Measurements from ENCODE around the gene TNRC18. TPM values are rescaled to one million over a fixed set of nuclear protein-coding genes. Genes with fewer than 3 reads are reported as not detected.
"Not testable (repeated sequence)": the region's sequence is repeated elsewhere in the genome, so short reads cannot be mapped to it uniquely, and the experiment has no call there.

TNRC18 gene
- polyA plus RNA-seq, 1 of the 3 experiments (the other 2 are of a cell fraction) = 34.4 TPM

DNA sequence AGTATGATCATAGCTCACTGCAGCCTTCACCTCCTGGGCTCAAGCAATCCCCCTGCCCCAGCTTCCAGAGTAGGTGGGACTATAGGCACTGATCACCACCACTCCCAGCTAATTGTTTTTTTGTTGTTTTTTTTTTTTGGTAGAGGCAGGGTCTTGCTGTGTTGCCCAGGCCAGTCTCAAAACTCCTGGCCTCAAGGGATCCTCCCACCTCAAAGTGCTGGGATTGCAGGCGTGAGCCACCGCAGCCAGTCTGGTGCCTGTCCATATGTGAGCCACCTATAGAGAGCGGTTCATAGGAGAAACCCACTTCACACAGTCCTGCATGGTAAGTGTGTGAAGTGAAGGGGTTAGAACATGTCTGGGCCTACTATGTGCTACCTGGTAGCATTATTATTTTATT lies 93.3 kb downstream of the TNRC18 start:
- WGBS (ENCODE audit: low lambda C conversion rate) = 94% methylated on average over 3 of the region's 3 CpGs
- H3K36me3 ChIP-seq (replicated peaks in 1 of 2; ENCODE audit: control insufficient read depth in 1 of 2, insufficient read depth in 2 of 2, low read length in 1 of 2) = peaks cover 14 to 50% of the 10 kb centered on the region in 2 experiments
- CTCF ChIA-PET = interaction anchor here (1.1 to 2.7 kb wide), 3 partner anchors 45 to 120 kb away, joined by 3 to 13 read pairs (median 5); no protein-coding TSS in a partner anchor
- no peak overlapping the region for H3K4me2 ChIP-seq
- peaks cover 20% of the 10 kb centered on the region for H3F3A ChIP-seq (replicated peaks; ENCODE audit: insufficient read depth)
- TF ChIP-seq MXI1 (IDR thresholded peaks at IDR 0.05; ENCODE audit: low read depth, low read length) = no peak
- TF ChIP-seq, protein P1, sequence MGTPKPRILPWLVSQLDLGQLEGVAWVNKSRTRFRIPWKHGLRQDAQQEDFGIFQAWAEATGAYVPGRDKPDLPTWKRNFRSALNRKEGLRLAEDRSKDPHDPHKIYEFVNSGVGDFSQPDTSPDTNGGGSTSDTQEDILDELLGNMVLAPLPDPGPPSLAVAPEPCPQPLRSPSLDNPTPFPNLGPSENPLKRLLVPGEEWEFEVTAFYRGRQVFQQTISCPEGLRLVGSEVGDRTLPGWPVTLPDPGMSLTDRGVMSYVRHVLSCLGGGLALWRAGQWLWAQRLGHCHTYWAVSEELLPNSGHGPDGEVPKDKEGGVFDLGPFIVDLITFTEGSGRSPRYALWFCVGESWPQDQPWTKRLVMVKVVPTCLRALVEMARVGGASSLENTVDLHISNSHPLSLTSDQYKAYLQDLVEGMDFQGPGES (IDR thresholded peaks at IDR 0.05; ENCODE audit: low read depth, low read length) = no peak
- no peak for TF ChIP-seq EZH2phosphoT487 (IDR thresholded peaks at IDR 0.05; ENCODE audit: borderline replicate concordance, low read depth)
- TF ChIP-seq RCOR1 (IDR thresholded peaks at IDR 0.05; ENCODE audit: low read length) = no peak
- no peak for TF ChIP-seq CHD2 (IDR thresholded peaks at IDR 0.05; ENCODE audit: low read length, partially characterized antibody)
- TF ChIP-seq NFIC (IDR thresholded peaks at IDR 0.05; ENCODE audit: borderline replicate concordance) = no peak
- no peak for TF ChIP-seq POLR2AphosphoS5 (IDR thresholded peaks at IDR 0.05; ENCODE audit: low read depth, low read length)
- H3K79me2 ChIP-seq (ENCODE audit: insufficient read depth) = peaks cover 51% of the 10 kb centered on the region
- peaks cover 14% of the 10 kb centered on the region for H4K20me1 ChIP-seq (ENCODE audit: insufficient read depth)
- H3K9ac ChIP-seq = no peak overlapping the region
- H3K4me1 ChIP-seq (ENCODE audit: control insufficient read depth in 1 of 2, insufficient read depth in 2 of 2, low read depth in 1 of 2, low read length in 1 of 2) = peaks cover 0 to 6% of the 10 kb centered on the region in 2 experiments; a peak in 1 of 4 replicates
- H3K27me3 ChIP-seq (ENCODE audit: insufficient read depth) = no peaks in the 10 kb centered on the region
- H3K9me2 ChIP-seq = no peaks in the 10 kb centered on the region
- DNase-seq = no peak
- H2AFZ ChIP-seq (ENCODE audit: low read depth) = no peak overlapping the region
- POLR2A ChIA-PET = interaction anchor here (0.9 kb wide), 1 partner anchor 34 kb away, joined by 4 read pairs; no protein-coding TSS in a partner anchor
- H3K27ac ChIP-seq (ENCODE audit: low read depth in 2 of 2, low read length in 1 of 2) = no peak overlapping the region
- H3K9me3 ChIP-seq = no peaks in the 10 kb centered on the region
- H3K4me3 ChIP-seq (ENCODE audit: low read depth in 2 of 2, low read length in 1 of 2) = no peak overlapping the region

DNA sequence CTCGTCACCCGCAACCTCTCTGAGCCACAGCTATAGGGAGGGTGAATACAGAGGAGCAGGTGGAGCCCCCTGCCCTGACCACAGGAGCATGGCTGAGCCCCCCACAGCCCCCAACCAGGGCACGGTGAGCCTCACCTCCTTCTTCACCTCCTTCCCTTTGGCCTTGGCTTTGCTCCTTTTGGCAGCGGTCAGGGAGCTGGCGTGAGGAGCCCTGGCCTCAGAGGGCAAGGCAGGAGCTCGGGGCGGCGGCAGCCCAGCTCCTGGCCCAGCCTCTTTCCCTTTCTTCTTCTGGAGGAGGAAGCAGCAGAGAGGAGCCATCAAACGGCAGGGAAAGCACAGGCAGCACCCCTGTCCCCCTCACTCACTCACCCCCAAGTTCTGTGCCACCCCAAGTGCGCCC lies 98.7 kb downstream of the TNRC18 start:
- no peak overlapping the region for H3K4me3 ChIP-seq (ENCODE audit: low read depth in 2 of 2, low read length in 1 of 2)
- no peaks in the 10 kb centered on the region for H3K9me3 ChIP-seq
- H3K79me2 ChIP-seq (ENCODE audit: insufficient read depth) = peaks cover 25% of the 10 kb centered on the region
- H4K20me1 ChIP-seq (ENCODE audit: insufficient read depth) = peaks cover 5% of the 10 kb centered on the region; the same call in 1 of the 2 replicates
- TF ChIP-seq MXI1 (IDR thresholded peaks at IDR 0.05; ENCODE audit: low read depth, low read length) (no peak), NRF1 (IDR thresholded peaks at IDR 0.05; ENCODE audit: low read depth, low read length) (no peak), RXRA (IDR thresholded peaks at IDR 0.05; ENCODE audit: borderline replicate concordance, low read depth) (no peak), FOXM1 (IDR thresholded peaks at IDR 0.05; ENCODE audit: low read depth) (no peak), ELF1 (IDR thresholded peaks at IDR 0.05) (no peak)
- TF ChIP-seq, protein P1 (IDR thresholded peaks at IDR 0.05; ENCODE audit: low read depth, low read length) = no peak
- TF ChIP-seq, protein P2, sequence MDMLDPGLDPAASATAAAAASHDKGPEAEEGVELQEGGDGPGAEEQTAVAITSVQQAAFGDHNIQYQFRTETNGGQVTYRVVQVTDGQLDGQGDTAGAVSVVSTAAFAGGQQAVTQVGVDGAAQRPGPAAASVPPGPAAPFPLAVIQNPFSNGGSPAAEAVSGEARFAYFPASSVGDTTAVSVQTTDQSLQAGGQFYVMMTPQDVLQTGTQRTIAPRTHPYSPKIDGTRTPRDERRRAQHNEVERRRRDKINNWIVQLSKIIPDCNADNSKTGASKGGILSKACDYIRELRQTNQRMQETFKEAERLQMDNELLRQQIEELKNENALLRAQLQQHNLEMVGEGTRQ (IDR thresholded peaks at IDR 0.05; ENCODE audit: borderline replicate concordance, low read depth, low read length) = no peak
- no peak overlapping the region for H3K4me2 ChIP-seq
- DNase-seq = no peak
- H3K9me2 ChIP-seq = no peaks in the 10 kb centered on the region
- H3F3A ChIP-seq (replicated peaks; ENCODE audit: insufficient read depth) = peaks cover 17% of the 10 kb centered on the region
- H3K27ac ChIP-seq (ENCODE audit: low read depth in 2 of 2, low read length in 1 of 2) = no peak overlapping the region
- H2AFZ ChIP-seq (ENCODE audit: low read depth) = no peak overlapping the region
- CTCF ChIA-PET = no interaction called here
- H3K9ac ChIP-seq = no peak overlapping the region
- WGBS (ENCODE audit: low lambda C conversion rate) = 96% methylated on average over 10 of the region's 10 CpGs
- H3K4me1 ChIP-seq (ENCODE audit: control insufficient read depth in 1 of 2, insufficient read depth in 2 of 2, low read depth in 1 of 2, low read length in 1 of 2) = peaks cover 0 to 6% of the 10 kb centered on the region in 2 experiments; a peak in 1 of 4 replicates
- peaks cover 22 to 51% of the 10 kb centered on the region in 2 experiments for H3K36me3 ChIP-seq (replicated peaks in 1 of 2; ENCODE audit: control insufficient read depth in 1 of 2, insufficient read depth in 2 of 2, low read length in 1 of 2)
- no peaks in the 10 kb centered on the region for H3K27me3 ChIP-seq (ENCODE audit: insufficient read depth)
- POLR2A ChIA-PET = no interaction called here

DNA sequence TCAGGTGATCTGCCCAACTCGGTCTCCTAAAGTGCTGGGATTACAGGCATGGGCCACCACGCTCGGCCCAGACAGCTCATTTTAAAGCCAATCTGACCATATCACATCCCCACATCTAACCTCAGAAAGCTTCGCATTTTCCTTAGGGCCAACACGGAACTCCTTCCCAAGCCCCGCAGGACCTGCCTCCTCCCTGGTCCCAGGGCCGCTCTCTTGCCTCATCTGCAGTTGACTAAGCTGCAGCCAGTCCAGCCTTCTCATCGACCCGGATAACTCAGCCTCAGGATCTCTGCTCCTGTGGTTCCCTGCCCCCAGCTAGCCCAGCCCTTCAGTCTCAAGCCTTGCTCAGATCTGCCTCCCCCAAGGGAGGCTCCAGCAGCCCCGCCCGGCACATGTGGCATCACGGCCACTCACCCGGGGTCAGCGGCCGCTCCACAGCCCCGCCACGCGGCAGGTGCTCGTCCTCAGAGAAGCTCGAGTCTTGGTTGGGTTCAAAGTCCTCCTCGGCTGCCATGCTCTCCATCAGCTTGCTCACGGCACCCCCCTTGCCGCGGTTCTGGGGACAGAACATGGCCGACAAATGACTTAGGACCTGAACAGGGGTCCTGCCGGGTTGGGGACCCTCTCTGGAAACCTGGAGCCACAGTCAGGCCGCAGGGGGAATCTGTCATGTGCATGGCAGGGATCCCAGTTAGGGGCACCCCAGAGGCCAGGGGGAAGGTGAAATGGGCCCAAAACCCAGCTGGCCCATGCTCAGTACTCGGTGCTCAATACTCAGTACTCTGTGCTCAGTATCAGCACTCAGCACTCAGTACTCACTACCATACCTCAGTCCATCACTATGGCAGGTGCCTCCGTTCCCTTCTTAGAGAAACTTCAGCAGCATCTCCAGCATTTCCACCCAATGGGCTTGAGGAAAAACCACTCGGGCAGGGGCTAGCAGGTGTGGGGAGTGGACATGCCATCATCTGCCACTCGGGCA lies 99.5 kb downstream of the TNRC18 start:
- H2AFZ ChIP-seq (ENCODE audit: low read depth); H4K20me1 ChIP-seq (ENCODE audit: insufficient read depth); H3K27ac ChIP-seq (ENCODE audit: low read depth in 2 of 2, low read length in 1 of 2); H3K9me2 ChIP-seq; H3K4me3 ChIP-seq (ENCODE audit: low read depth in 2 of 2, low read length in 1 of 2); H3K9ac ChIP-seq; POLR2A ChIA-PET; H3K27me3 ChIP-seq (ENCODE audit: insufficient read depth); H3K4me2 ChIP-seq; H3K4me1 ChIP-seq (ENCODE audit: control insufficient read depth in 1 of 2, insufficient read depth in 2 of 2, low read depth in 1 of 2, low read length in 1 of 2); H3K9me3 ChIP-seq: not testable (repeated sequence)
- Histone ChIP-seq H3F3A (replicated peaks; ENCODE audit: insufficient read depth) (peaks cover 14% of the 10 kb centered on the region), H3K36me3 (replicated peaks in 1 of 2; ENCODE audit: control insufficient read depth in 1 of 2, insufficient read depth in 2 of 2, low read length in 1 of 2) (peaks cover 23 to 56% of the 10 kb centered on the region in 2 experiments), H3K79me2 (ENCODE audit: insufficient read depth) (peaks cover 21% of the 10 kb centered on the region)
- DNase-seq = peak; percentile 14
- WGBS (ENCODE audit: low lambda C conversion rate) = 95% methylated on average over 31 of the region's 31 CpGs
- CTCF ChIA-PET = interaction anchor here (0.8 kb wide), 1 partner anchor 84 kb away, joined by 3 read pairs; no protein-coding TSS in a partner anchor

Measured in SK-N-SH (cell line).